Measurements from ENCODE around the gene THAP4. TPM values are rescaled to one million over a fixed set of nuclear protein-coding genes. Genes with fewer than 3 reads are reported as not detected.
A peak's percentile ranks its signal among the peaks of the same experiment; 100 is the strongest.

Gene THAP4
- total and polyA plus RNA-seq, 2 of the 13 experiments (the other 11 are each of a cell fraction or from before 2014, with no cell fraction given) = 59.7 to 75.7 TPM

DNA sequence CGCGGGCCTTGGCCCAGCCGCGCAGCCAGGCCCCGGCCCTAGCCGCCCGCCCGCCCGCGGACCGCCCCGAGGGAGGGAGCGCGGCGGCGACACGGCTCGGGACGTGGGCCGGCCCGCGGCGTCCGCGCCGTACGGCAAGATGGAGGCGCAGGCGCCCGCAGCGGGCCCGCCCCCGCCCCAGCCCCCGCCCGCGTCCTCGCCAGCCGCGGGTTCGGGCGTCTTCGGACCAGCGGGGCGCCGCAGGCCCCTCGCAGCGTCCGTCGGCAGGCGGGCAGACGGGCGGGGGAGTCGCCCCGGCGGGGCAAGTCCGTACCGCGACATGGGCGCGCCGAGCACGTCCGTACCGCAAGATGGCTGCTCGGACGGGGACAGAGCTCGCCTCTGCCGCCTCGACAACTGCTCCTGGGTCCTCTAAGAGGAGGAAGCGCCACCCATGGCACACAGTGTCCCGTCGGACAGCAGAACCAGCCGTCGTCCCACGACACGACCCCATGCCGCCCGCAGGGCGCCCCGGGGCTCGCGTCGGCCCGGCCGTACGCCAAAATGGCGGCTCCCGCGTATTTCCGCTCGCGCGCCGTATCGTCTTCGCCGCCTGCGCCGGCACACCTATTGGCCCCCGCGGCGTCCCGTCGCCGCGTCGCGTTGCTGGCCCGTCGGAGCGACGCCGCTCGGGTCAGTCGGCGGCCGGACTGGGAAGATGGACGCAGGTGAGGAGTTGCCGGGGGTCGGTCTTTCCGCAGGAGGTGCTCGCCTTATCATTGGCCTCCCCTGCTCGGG is at the start of gene THAP4, which contains the start of gene ATG4B (continued):
- TF ChIP-seq, protein P1, sequence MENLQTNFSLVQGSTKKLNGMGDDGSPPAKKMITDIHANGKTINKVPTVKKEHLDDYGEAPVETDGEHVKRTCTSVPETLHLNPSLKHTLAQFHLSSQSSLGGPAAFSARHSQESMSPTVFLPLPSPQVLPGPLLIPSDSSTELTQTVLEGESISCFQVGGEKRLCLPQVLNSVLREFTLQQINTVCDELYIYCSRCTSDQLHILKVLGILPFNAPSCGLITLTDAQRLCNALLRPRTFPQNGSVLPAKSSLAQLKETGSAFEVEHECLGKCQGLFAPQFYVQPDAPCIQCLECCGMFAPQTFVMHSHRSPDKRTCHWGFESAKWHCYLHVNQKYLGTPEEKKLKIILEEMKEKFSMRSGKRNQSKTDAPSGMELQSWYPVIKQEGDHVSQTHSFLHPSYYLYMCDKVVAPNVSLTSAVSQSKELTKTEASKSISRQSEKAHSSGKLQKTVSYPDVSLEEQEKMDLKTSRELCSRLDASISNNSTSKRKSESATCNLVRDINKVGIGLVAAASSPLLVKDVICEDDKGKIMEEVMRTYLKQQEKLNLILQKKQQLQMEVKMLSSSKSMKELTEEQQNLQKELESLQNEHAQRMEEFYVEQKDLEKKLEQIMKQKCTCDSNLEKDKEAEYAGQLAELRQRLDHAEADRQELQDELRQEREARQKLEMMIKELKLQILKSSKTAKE (CRISPR knock-in tag; IDR thresholded peaks at IDR 0.05; ENCODE audit: borderline replicate concordance) = peak; percentile 68; the same call in 1 of the 2 replicates
- TF ChIP-seq FOXK1 (CRISPR knock-in tag; IDR thresholded peaks at IDR 0.05; ENCODE audit: borderline replicate concordance, low read depth) (peak; percentile 94), TBX2 (CRISPR knock-in tag; IDR thresholded peaks at IDR 0.05; ENCODE audit: borderline replicate concordance) (peak; percentile 94), ETV6 (CRISPR knock-in tag; conservative IDR thresholded peaks at IDR 0.05) (peak; percentile 59), ZFP36L2 (CRISPR knock-in tag; IDR thresholded peaks at IDR 0.05) (0 out of 2 replicates have a peak, but pooled peaks have one; percentile 66), ZNF775 (CRISPR knock-in tag; IDR thresholded peaks at IDR 0.05; ENCODE audit: borderline replicate concordance) (no peak), SRY (CRISPR knock-in tag; IDR thresholded peaks at IDR 0.05) (peak; percentile 42; the same call in 1 of the 2 replicates), FLYWCH1 (CRISPR knock-in tag; IDR thresholded peaks at IDR 0.05) (no peak), ZNF724P (CRISPR knock-in tag; IDR thresholded peaks at IDR 0.05; ENCODE audit: borderline replicate concordance) (no peak; the same call in 1 of the 2 replicates), ZSCAN22 (CRISPR knock-in tag; IDR thresholded peaks at IDR 0.05) (0 out of 2 replicates have a peak, but pooled peaks have one; percentile 42), ZNF20 (CRISPR knock-in tag; IDR thresholded peaks at IDR 0.05) (no peak), ZFP90 (CRISPR knock-in tag; IDR thresholded peaks at IDR 0.05; ENCODE audit: borderline replicate concordance) (peak; percentile 34; the same call in 1 of the 2 replicates), RFX3 (CRISPR knock-in tag; IDR thresholded peaks at IDR 0.05) (no peak), ZNF674 (CRISPR knock-in tag; IDR thresholded peaks at IDR 0.05; ENCODE audit: low read depth) (no peak), MBD4 (IDR thresholded peaks at IDR 0.05; ENCODE audit: borderline replicate concordance, low read length) (no peak), SP140L (CRISPR knock-in tag; IDR thresholded peaks at IDR 0.05; ENCODE audit: borderline replicate concordance) (0 out of 2 replicates have a peak, but pooled peaks have one; percentile 37), ZNF136 (CRISPR knock-in tag; IDR thresholded peaks at IDR 0.05; ENCODE audit: low read depth) (no peak; the same call in 1 of the 2 replicates)
- TF ChIP-seq, protein P2, sequence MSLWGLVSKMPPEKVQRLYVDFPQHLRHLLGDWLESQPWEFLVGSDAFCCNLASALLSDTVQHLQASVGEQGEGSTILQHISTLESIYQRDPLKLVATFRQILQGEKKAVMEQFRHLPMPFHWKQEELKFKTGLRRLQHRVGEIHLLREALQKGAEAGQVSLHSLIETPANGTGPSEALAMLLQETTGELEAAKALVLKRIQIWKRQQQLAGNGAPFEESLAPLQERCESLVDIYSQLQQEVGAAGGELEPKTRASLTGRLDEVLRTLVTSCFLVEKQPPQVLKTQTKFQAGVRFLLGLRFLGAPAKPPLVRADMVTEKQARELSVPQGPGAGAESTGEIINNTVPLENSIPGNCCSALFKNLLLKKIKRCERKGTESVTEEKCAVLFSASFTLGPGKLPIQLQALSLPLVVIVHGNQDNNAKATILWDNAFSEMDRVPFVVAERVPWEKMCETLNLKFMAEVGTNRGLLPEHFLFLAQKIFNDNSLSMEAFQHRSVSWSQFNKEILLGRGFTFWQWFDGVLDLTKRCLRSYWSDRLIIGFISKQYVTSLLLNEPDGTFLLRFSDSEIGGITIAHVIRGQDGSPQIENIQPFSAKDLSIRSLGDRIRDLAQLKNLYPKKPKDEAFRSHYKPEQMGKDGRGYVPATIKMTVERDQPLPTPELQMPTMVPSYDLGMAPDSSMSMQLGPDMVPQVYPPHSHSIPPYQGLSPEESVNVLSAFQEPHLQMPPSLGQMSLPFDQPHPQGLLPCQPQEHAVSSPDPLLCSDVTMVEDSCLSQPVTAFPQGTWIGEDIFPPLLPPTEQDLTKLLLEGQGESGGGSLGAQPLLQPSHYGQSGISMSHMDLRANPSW (CRISPR knock-in tag; IDR thresholded peaks at IDR 0.05; ENCODE audit: borderline replicate concordance) = peak; percentile 64; the same call in 1 of the 2 replicates
- TF ChIP-seq, protein P3, sequence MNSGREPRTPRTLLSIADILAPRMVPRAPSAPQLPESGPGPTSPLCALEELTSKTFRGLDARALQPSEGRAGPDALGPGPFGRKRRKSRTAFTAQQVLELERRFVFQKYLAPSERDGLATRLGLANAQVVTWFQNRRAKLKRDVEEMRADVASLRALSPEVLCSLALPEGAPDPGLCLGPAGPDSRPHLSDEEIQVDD (CRISPR knock-in tag; IDR thresholded peaks at IDR 0.05; ENCODE audit: borderline replicate concordance) = no peak
- TF ChIP-seq, protein P4, sequence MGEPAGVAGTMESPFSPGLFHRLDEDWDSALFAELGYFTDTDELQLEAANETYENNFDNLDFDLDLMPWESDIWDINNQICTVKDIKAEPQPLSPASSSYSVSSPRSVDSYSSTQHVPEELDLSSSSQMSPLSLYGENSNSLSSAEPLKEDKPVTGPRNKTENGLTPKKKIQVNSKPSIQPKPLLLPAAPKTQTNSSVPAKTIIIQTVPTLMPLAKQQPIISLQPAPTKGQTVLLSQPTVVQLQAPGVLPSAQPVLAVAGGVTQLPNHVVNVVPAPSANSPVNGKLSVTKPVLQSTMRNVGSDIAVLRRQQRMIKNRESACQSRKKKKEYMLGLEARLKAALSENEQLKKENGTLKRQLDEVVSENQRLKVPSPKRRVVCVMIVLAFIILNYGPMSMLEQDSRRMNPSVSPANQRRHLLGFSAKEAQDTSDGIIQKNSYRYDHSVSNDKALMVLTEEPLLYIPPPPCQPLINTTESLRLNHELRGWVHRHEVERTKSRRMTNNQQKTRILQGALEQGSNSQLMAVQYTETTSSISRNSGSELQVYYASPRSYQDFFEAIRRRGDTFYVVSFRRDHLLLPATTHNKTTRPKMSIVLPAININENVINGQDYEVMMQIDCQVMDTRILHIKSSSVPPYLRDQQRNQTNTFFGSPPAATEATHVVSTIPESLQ (CRISPR knock-in tag; conservative IDR thresholded peaks at IDR 0.05) = no peak
